COLO668 (cell line): ENCODE results near the gene FARSA.
"Not testable (repeated sequence)": the region's sequence is repeated elsewhere in the genome, so short reads cannot be mapped to it uniquely, and the experiment has no call there.

Experiments used
- DNase-seq: peaks from one replicate; lab custom pipeline; 2025; ENCODE audit not compliant: unreplicated experiment; lab: John Stamatoyannopoulos, UW

Gene FARSA

DNA sequence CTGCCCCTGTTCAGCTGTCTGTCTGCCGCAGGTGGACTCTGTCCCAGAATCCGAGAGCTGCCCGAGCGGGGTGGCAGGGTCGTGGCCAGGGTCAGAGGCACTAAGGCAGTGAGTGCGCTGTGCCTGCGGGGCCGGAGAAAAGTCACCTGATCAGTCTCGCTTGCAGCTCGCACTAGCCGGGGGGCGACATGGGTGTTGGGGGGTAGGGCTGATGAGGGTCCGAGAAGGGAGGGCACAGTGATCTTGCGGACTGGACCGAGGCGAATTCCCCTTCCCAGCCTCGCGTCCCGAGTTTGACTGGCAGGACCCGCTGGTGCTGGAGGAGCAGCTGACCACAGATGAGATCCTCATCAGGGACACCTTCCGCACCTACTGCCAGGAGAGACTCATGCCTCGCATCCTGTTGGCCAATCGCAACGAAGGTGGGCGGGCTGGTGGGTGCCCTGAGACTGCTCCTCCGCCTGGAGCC lies 41.9 kb downstream of the FARSA start:
- DNase-seq, result no peak

DNA sequence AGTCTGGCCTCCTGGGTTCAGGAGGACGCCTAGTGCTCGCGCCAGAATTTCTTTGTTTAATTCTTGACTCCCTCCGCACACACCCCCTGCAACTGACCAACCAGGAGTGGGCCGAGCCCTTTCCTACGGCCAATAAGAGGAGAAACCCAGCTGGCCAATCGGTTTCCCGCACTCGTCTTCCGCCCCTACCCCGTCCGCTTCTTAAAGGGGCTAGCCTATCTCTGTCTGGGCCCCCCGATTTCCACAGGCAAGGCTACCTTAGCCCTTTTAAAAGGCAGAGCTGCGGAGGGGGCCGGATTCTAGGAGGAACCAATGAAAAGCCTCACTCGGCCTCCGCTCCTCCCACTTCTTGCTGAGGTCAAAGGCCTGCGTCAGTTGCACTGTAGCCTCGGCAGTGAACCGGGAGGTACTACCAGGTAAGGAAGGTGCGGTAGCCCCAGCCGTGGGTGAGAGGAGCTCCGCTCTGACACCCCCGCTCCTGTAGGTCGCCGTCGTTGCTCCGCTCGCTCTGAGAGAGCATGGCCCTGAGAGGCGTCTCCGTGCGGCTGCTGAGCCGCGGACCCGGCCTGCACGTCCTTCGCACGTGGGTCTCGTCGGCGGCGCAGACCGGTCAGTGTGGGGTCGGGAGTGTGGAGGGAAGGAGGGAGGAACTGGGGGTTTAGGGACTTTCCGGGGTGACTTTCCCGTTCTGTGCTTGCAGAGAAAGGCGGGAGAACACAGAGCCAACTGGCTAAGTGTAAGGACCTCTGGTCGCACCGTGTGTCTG lies 42.5 kb downstream of the FARSA start, which contains the start of gene GCDH:
Gene GCDH (plus strand): TSS at position 374 of the 766 bp plus-strand sequence. CDS start 145 bp downstream, at position 519.
- DNase-seq, result peak; percentile 97

DNA sequence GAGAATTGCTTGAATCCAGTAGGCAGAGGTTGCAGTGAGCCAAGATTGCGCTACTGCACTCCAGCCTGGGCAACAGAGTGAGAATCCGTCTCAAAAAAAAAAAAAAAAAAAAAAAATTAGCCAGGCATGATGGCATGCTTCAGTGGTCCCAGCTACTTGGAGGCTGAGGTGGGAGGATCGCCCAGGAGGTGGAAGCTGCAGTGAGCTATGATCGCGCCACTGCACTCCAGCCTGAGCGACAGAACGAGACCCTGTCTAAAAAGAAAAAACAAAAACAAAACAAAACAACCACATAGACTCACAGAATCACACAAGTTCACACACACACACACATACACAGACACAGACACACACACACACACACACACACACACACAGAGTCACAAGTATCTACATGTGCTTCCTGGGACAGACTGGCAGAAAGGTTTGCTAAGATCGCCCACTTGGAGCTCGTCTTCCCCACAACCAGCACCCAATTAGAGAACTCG lies 43.2 kb downstream of the FARSA start:
- not testable (repeated sequence) for DNase-seq

DNA sequence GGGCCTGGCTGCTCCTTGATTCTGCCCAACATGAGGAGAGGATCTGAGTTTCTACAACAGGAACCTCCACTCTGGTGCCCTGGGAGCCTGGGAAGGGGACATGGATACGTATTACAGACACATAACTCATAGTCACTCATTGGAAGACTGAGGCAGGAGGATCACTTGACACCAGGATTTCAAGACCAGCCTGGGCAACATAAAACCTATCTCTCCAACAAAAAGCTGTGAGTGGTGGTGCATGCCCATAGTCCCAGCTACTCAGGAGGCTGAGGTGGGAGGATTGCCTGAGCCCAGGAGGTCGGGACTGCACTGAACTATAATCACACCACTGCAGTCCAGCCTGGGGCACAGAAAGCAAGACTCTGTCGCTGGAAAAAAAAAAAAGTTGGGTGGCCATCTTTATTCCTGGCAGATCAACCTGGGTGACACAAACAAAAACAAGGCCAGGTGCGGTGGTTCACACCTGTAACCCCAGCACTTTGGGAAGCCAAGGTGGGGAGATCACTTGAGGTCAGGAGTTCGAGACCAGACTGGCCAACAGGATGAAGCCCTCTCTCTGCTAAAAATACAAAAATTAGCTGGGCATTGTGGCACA lies 45.4 kb downstream of the FARSA start:
- no peak for DNase-seq

DNA sequence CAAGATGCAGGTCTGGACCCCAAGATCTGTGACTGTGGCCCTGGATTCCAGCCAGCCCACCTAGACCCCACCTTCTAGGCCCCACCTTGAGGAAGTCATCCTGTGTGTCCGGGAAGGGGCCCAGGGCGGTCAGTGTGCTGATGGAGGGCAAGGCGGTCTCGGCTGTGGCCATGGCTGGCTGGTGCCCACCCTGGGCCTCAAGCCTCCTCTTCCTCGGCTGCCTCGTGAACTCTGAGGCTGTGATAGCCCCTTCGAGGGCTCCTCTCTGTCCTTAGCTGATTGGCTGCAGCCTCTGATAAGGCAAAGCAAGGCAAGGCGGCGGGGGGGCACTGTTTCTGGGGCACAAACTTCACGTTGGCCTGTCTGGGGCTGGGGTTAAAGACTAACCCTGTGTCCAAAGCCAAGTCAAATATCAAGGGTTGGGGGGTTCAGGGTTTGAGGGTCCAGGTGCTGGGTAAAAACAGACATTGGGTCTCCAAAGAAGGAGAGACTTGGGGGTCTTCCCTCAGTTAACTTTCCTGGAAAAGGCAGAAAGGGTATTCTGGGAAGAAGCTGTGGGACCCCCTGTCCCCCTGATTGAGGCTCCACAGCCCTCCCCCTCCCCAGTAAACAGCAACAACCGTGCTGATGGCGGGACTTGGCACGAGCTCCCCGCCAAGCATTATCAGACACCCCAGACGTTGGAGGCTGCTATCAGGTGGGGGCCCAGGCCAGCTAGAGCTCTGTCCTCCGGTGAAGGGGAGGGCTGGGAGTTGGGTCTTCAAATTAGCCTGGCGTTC lies 46.4 kb downstream of the FARSA start, which contains the start of gene KLF1:
Gene KLF1 (minus strand): TSS at position 233 of the 779 bp plus-strand sequence. CDS start 61 bp downstream, at position 172.
- no peak for DNase-seq

DNA sequence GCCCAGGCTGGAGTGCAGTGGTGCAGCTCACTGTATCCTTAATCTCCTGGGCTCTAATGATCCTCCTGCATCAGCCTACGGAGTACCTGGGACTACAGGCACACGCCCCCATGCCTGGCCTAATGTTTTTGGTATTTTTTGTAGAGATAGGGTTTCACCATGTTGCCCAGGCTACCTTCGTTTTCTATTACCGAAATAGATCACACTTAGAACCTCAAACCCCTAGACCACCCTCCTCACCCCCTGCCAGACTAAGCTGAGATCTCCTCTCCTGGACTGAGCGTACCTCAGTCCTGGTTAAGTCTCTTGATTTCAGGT lies 46.9 kb downstream of the FARSA start:
- no peak for DNase-seq

DNA sequence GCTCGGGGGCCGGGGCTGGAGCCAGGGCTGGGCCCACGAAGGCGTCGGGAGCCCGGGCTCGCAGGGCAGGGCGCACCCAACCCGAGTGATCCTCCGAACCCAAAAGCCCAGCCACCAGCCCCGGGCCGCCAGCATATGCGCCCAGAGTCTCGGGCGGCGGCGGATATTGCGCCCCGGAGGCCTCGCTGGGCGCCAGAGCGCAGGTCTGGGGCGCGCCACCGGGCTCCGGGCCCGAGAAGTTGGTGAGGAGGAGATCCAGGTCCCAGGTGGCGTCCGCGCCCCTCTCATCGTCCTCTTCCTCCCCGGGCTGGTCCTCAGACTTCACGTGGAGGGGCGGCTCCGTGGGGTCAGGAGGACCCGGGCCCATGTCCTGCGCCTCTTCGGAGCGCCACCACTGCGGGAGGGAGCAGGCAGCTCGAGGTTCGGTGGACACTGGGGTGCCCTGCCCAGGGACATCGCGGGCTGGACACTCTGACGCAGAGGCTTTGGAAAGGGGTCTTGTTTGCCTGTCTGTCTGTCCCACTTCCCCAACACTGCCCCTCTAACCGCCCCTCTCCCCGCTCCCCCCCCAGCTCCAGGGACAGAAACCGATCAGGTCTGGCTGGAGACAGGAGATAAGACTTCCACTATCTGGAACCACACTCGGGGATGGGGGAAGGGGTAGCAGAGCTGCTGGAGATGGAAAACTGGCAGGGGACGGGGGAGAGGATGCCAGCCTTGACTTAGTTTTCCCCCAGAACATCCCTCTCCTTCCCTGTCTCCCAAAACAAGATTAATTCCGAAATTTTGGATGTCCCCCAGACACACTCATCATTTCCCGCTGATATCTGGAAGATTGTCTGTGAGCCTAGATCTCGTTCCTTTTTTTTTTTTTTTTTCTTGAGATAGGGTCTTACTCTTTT lies 47.5 kb downstream of the FARSA start:
- no peak for DNase-seq

DNA sequence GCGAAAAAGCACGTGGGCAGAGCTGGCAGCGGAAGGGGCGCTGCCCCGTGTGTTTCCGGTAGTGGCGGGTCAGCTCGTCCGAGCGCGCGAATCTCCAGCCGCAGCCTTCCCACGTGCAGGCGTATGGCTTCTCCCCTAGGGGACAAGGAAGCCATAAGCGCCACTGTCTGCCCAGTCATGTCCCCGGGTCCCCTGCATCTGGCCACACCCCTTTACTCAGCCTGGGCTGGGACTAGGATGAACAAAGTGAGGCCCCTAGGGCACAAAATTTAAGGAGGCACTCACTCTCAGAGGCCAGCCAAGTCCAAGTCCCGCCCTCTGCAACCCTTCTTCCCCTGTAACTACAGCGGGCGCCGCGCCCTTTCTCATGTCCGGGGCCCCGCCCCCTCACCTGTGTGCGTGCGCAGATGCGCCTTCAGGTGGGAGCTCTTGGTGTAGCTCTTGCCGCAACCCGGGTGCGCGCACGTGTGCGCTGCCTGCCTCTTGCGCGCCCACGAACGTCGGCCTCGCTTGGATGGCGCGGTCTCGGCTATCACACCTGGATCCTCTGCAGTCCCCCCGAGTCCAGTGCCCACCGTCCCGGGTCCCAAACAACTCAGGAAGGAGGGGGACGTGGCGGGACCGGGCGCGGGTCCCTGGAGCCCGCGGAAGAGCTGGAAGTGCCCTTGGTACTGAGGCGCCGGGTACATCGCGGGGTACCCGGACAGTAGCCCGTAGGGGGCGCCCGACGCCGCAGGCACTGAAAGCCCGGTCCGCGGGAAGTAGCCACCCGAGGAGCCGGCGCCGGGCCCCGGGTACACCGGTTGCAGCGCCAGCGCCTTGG lies 48.4 kb downstream of the FARSA start:
- DNase-seq, result peak; percentile 99

DNA sequence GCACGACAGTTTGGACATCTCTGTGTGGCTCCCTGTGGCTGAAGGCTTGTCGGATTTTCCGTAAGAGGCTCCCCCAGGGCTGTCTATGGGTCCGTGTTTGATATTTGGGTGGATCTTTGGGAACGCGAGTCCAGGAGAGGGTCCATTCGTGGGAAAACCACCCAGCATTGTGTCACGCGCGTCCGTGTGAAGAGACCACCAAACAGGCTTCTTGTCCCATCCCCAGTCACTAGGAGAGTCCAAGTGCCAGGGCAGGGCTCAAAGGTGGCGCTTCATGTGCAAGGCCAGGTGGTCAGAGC lies 48.9 kb downstream of the FARSA start:
- no peak for DNase-seq

DNA sequence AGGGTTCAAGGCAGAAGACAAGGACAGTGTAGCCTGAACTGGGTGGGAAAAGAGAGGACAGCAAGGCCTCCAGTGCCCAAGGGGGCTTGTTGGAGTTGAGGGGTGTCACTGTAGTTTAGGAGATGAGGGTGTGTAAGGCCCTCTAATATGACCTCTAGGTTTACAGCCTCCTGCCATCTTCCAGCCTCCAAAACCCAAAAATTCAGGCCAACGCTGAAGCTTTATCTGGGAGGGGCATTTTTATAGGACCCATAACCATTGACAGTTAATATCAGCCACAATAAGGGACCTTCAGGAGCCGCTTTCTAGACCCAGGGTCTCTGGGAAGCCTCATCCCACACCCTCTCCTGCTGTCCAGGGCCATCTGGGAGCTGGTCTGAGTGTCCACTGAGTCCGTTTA lies 49.3 kb downstream of the FARSA start:
- no peak for DNase-seq

DNA sequence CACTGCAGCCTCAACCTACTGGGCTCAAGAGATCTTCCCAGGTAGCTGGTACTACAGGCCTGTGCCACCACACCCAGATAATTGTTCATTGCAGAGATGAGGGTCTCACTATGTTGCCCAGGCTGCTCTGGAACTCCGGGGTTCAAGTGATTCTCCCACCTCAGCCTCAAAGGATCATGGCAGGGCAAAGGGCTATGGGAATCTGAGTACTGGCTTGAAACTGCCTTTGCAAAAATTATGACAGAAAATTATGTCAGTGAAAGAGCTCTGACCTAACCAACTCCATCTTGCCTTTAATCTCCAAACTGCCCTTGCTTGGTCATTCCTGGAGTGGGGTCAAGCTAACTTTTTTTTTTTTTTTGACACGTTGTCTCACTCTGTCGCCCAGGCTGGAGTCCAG lies 50.9 kb downstream of the FARSA start:
- no peak for DNase-seq

DNA sequence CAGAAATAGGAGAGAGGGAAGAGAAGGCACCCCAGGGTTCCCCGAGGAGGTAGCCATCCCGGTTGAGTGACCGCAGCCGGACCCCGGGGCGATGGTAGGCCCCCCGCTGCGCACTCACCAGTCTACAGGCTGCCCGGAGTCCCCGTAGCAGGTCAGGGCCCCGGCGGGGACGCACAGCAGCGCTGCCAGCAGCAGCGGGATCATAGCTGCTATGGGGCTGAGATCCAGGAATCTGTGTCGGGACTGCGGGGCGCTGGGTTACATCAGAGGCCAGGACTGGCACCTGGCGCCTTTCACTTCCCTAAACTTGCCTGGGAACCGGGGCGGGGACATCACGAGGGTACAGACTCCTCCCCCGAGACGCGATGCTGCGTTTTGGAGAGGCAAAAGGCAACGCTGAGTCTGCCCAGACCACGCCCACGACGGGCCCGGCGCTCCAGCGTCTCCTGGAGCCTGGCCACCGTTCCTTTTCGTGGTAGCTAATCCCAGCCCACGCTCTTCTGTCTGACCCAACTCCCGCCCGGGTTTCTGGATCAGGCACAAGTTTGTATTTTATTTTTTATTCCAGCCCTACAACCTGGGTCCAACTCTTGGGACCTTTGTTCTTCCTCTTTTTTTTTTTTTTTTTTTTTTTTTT lies 52.2 kb downstream of the FARSA start, which contains the start of gene DNASE2:
Gene DNASE2 (minus strand): TSS at position 278 of the 637 bp plus-strand sequence. CDS start 74 bp downstream, at position 204.
- peak; percentile 97 for DNase-seq

DNA sequence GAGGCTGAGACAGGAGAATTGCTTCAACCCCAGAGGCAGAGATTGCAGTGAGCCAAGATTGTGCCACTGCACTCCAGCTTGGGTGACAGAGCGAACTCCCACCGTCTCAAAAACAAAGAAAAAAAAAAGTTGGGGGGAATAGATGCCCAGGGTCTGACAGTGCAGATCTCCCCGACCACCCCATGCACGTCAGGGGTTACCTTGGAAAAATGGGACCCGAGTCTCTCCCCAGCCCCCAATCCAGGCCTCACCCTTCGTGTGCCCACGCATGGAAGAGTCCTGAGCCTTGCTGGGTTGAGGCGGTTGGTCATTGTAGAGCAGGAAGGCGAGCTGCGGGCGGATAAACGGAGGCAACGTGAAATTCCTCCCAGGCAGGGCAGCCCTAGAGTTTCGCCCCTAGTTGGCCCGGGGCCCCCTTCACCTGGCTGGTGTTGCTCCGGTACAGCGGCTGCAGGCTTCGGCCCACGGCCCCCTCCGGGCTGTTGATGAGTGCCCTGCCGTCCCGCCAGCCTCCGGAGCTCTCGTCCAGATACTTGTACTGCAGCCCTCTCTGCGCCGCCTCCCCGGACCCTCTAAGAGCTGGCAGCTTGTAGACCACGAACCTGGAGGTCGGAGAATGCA lies 52.9 kb downstream of the FARSA start:
- peak; percentile 59 for DNase-seq

DNA sequence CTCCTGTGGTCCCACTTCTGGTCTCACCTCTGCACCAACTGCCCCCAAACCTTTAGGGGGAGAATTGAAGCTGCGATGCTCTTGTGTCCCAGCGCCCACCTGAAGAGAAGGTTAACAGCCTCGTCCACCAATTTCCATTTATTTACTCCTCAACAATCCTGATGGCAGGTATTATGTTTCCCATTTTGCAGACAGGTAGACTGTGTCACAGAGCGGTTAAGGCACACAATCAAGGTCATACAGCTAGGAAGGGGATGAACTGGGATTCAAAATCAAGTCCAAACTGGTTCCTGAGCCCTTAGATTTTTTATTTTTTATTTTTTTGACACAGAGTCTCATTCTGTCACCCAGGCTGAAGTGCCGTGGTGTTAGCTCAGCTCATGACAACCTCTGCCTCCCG lies 58.4 kb downstream of the FARSA start:
- no peak for DNase-seq

DNA sequence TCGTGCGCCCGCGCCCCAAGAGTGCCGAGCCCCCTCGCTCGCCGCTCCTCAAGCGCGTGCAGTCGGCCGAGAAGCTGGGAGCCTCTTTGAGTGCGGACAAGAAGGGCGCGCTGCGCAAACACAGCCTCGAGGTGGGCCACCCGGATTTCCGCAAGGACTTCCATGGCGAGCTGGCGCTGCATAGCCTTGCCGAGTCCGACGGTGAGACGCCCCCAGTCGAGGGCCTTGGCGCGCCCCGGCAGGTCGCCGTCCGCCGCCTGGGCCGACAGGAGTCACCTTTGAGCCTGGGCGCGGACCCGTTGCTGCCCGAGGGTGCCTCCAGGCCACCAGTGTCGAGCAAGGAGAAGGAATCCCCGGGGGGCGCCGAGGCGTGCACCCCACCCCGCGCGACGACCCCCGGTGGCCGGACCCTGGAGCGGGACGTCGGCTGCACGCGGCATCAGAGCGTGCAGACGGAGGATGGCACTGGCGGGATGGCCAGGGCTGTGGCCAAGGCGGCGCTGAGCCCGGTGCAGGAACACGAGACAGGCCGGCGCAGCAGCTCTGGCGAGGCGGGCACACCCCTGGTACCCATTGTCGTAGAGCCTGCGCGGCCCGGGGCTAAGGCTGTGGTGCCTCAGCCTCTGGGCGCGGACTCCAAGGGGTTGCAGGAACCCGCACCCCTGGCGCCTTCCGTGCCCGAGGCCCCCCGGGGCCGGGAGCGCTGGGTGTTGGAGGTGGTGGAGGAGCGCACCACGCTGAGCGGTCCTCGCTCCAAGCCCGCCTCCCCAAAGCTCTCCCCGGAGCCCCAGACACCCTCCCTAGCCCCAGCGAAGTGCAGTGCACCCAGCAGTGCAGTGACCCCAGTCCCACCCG lies 59.4 kb downstream of the FARSA start:
- no peak for DNase-seq

DNA sequence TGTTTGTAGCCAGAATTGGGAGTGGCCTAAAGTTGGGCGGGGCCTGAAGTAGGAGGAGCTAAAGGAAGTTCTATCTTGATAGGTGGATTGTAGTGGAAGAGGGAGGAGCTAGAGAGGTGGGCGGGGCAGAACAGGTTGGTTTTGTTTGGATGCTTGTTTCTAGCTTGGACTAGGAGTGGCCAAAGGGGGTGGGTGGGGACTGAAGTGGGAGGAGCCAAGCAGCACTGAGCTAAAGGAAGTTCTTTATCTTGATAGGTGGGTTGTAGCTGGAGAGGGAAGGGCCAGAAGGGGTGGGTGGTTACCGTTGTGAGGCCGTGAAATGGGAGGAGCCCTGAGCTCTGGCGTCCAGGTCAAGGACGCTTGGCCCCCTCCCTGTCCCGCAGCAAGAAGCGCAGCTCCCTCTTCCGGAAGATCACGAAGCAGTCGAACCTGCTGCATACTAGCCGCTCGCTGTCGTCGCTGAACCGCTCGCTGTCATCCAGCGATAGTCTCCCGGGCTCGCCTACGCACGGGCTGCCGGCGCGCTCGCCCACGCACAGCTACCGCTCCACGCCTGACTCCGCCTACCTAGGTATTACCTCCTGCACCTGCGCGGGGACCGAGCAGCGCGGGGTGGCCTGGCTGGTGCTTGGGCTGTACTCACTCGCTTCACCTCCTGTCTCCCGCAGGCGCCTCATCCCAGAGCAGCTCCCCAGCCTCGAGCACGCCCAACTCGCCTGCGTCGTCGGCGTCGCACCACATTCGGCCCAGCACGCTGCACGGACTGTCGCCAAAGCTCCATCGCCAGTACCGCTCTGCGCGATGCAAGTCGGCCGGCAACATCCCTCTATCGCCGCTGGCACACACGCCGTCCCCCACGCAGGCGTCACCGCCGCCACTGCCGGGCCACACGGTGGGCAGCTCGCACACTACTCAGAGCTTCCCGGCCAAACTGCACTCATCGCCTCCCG lies 60.3 kb downstream of the FARSA start:
- peak; percentile 50 for DNase-seq
